Adrenal gland (tissue), 5 donors: Measurements from ENCODE around the gene EIF4E2.

Experiments used
- POLR2A ChIP-seq, 2 donors: fragments of 450-650 bp; IDR thresholded peaks; one replicate each; pipeline ENCODE4 v1.6.1; 2017; ENCODE audit warnings: antibody characterized with exemption in 2 of 2, mild to moderate bottlenecking in 2 of 2, moderate library complexity in 1 of 2
- TF ChIP-seq, protein P1 (sequence below), 6 experiments: fragments of 450-650 bp in 4 of 6; fragments of 200-600 bp in 2 of 6; sonication (generic) in 1 of 6; IDR thresholded peaks; 1 replicate in 5 of 6; 2 replicates in 1 of 6; pipeline versions ENCODE4 v1.5.1 to v1.8.0; 2016 to 2021; ENCODE audit warnings: antibody characterized with exemption in 6 of 6, mild to moderate bottlenecking in 2 of 6, moderate library complexity in 1 of 6
- donor health status: DM: no; HTN: no; CAD: no.

DNA sequence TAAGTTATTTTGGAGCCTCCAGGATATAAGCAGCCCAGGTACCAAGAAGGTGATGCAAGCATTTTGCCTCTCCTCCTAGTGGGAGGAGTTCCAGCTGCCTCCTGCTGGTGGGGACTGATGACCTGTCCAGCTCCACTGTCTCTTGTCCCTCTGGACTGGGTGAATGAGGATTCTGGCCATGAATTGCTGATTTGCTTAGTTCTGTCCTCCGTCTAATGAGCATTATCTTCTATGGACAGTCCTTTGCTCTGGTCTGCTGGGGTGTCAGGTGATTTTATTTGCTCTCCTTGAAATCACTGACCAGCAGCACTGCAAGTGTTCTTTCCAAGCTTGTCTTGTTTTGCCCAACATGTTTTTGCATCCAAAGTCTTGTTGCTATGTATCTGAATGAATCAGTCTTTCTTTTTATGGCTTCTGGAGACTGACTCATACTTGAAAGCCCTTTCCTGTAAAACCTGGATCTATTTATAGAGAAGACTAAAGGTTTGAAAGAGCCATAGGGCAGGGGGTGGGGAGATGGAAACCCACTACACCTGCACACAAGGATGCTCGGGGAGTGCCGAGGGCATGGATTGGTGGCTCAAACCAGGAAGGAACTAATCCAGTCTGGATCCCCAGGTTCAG, 42.4 kb downstream of the EIF4E2 start:
- no peak for TF ChIP-seq POLR2A (IDR thresholded peaks at IDR 0.05)
- TF ChIP-seq, protein P1, sequence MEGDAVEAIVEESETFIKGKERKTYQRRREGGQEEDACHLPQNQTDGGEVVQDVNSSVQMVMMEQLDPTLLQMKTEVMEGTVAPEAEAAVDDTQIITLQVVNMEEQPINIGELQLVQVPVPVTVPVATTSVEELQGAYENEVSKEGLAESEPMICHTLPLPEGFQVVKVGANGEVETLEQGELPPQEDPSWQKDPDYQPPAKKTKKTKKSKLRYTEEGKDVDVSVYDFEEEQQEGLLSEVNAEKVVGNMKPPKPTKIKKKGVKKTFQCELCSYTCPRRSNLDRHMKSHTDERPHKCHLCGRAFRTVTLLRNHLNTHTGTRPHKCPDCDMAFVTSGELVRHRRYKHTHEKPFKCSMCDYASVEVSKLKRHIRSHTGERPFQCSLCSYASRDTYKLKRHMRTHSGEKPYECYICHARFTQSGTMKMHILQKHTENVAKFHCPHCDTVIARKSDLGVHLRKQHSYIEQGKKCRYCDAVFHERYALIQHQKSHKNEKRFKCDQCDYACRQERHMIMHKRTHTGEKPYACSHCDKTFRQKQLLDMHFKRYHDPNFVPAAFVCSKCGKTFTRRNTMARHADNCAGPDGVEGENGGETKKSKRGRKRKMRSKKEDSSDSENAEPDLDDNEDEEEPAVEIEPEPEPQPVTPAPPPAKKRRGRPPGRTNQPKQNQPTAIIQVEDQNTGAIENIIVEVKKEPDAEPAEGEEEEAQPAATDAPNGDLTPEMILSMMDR (IDR thresholded peaks at IDR 0.05): no peak
